CD4-positive, alpha-beta T cell treated with Interleukin-15 for 4 hours (primary cell): Measurements from ENCODE around the gene TMEM266.
"Not testable (repeated sequence)": the region's sequence is repeated elsewhere in the genome, so short reads cannot be mapped to it uniquely, and the experiment has no call there.

Experiments used
- DNase-seq: peaks from one replicate; pipeline ENCODE4 v3.0.0-alpha.2; 2020; ENCODE audit warnings: low spot score

TMEM266 gene, protein sequence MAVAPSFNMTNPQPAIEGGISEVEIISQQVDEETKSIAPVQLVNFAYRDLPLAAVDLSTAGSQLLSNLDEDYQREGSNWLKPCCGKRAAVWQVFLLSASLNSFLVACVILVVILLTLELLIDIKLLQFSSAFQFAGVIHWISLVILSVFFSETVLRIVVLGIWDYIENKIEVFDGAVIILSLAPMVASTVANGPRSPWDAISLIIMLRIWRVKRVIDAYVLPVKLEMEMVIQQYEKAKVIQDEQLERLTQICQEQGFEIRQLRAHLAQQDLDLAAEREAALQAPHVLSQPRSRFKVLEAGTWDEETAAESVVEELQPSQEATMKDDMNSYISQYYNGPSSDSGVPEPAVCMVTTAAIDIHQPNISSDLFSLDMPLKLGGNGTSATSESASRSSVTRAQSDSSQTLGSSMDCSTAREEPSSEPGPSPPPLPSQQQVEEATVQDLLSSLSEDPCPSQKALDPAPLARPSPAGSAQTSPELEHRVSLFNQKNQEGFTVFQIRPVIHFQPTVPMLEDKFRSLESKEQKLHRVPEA

DNA sequence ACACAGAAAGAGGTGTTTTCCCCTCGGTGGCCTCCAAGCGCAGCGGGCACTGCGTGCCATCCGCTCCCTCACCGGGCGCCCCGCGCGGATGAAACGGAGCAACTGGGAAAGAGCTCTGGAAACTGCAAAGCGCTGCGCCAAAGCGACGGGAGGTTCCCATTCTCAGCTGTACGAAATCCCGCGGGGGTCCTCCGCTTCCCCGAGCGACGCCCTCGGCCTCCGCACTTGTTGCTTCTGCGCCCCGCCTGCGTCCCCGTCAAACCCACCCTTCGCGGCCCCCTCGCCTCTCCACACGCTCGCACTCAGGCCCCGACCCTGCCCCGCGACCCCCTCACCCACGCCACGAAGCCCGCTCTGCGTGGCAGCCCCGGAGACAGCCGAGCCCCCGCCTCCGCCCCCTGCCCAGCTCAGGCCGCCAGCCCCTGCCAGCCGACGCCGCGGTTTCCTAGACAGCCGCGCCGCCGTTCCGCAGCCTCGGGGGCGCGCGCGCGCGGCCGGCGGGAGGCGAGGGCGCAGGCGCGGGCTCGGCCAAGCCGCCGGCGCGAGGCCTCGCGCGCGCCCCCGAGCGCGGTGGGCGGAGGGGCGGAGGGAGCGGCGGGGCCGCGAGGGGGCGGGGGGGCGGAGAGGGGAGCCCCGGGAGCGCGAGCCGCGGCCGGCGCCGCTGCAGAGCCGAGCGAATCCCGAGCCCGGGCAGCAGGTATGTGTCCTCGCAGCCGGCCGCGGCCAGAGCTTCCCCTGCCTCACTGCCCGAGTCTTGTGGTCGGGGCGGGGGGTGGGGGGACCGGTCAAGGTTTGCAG, at the start of gene TMEM266:
Gene TMEM266 (plus strand): TSS at position 666 of the 798 bp plus-strand sequence. CDS start 74,279 bp downstream, outside the sequence.
- DNase-seq: no peak

DNA sequence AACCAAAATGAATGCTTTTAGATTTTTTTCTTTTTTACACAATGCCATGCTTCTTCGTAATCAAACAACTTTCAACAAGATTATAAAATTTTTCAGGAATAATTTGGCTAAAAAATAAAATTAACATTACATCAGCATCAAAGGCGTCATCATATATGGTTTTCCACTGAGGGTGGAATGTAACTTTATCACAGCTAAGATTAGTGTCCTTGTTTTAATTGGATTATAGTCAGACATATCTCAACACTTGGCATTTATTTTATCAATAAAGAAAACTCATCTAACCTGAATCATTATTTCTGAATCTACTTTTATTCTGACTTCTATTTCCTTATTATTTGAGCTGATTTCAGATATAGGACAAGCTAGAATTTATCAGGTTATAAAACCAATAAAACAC, 49.2 kb upstream of the TMEM266 start:
- no peak for DNase-seq

DNA sequence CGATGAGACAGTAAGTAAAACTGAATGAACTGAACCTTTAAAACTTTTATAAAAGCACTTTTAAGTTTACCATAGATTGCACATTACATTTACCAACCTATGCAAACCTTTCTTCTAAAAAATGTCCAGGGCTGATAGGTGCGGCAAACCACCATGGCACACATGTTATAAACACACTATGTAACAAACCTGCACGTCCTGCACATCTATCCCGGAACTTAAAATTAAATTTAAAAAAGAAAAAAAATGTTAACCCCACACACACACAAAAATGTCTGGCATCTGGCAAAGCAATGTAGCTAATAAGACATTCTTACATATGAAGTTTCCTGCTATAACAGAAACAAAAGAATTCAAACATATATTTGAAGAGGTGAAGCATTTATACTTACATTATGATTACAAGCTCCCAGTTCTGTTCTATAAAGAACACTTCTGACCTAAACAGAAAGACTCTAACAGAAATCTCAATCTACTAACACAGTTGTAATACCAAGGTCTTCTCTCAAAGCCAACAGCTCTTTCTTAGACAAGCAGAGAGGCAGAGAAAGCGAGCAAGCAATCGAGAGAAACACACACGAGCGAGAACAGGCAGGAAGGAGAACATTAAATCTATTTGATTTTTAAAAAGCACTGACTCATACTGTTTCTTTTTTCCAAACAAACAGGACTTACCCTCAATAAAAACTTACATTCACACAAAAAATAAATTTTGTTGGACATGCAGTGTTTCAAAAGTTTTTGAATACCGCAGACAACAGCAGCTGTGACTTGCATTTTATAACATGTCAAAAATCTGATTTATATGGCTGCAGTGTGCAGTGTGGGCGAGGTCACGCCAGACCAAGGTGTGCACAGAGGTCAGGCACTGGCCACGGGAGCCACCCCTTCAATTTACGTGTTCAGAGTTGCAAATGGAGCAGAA, 47.9 kb upstream of the TMEM266 start, which contains the start of gene NRG4:
Gene NRG4 (minus strand): TSS at position 798 of the 925 bp plus-strand sequence. CDS start 1,194 bp downstream, outside the sequence.
- DNase-seq: no peak

DNA sequence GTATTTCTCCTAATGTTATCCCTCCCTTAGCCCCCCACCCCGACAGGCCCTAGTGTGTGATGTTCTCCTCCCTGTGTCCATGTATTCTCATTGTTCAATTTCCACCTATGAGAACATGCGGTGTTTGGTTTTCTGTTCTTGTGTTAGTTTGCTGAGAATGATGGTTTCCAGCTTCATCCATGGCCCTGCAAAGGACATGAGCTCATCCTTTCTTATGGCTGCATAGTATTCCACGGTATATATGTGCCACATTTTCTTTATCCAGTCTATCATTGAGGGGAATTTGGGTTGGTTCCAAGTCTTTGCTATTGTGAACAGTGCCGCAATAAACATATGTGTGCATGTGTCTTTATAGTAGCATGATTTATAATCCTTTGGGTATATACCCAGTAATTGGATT, 46.3 kb upstream of the TMEM266 start:
- DNase-seq: not testable (repeated sequence)

DNA sequence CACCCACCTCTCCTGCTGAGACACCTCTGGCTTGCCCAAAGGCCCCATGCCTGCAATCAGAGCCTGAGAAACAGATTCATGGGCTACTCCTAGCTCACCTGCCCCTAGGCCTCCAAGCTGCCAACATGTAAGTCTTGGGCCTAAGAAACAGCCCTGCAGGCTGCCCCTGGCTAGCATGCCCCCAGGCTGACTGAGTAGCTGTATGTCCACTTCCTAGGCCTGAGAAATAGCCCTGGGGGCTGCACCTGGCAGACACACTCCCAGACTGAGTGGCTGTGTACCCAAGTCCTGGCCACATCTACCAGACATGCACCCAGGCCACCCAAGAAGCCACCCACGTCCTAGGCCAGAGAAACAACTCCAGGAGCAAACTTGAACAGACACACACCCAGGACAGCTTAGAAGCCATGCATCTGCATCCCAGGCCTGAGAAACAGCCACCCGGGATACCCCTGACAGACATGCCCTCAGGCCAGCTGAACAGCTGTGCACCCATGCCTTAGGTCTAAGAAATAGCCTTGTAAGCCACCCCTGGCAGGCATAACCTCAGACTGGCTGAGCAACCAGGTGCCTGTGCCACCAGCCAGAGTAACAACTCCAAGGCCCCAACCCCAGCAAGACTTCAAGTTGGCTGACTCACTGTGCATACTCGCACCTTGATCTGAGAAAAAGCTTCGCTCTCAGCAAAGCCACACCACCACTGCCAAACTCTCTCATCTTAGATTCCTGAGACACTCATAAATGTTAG, 35.6 kb upstream of the TMEM266 start:
- DNase-seq: no peak

DNA sequence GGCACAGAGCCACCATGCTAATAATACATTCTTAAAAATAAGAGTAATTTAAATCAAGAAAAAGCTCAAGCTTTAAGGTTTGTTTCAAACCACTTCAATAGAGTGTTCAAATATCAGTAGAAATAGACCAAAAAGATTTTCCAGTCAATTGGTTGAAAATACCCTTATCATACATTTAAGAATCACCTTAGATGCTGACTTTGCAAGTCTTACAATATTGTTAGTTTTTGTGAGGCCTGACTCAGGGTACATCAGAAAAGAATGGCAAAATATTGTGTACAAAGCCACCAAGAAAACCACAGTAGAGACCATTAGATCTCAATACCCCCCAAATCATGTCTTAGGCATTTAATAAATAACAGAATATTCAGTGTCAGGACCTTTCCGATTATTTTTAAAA, 27.7 kb upstream of the TMEM266 start:
- DNase-seq: no peak

DNA sequence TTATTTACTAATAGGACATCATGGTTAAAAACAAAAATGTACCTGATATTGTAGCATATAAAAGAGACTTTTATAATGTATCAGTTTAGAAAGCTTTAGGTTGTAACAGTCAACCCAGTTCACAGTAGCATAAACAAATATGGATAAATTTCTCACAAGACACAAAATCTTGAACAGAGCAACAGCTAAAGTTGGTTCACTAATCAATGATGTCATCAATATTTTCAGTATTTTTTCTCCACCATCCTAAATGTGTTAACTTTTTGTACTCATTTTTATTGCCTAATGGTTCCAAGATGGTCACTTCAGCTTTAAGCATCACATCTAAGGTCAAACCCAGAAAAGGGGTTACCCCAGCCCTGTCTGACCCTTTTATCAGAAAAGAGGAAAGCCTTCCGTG, 26.3 kb upstream of the TMEM266 start:
- DNase-seq: no peak

DNA sequence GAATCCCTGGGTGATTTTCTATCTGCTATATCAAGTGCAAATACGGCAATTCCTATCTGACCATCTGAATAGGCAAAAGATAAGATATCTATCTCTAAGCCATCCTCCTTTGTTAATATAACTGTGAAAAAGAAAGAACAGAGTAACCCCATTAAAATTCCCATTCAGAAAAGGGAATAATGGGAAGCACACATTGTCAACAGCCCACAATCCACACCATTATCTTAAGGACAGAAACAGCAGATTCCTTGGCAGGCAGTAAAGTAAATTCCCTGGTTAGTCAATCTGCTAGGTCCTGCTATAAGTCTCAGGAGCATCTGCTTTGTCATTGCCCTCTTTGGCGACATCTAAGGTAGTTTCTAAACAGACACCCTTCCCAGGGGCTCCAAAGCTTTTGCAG, 25.7 kb upstream of the TMEM266 start:
- no peak for DNase-seq

DNA sequence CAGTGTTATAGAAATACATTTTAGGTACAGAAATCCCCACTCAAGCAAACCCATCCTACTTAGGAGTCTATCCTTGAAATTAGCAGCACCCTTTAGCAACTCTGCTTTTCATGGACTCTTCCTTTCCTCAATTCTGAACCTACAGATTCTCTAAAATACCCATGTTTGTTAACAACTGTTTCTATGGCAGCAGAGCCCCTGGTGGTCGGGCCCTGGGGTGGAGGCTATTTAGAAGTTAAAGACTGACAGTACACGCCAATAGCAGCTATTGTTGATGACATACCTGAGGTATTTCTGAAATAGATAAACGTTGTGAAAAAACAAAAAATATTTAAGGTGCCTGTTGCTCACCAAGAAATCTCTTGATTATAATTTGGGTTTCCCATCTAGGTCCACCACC, 24.2 kb upstream of the TMEM266 start:
- DNase-seq: no peak

DNA sequence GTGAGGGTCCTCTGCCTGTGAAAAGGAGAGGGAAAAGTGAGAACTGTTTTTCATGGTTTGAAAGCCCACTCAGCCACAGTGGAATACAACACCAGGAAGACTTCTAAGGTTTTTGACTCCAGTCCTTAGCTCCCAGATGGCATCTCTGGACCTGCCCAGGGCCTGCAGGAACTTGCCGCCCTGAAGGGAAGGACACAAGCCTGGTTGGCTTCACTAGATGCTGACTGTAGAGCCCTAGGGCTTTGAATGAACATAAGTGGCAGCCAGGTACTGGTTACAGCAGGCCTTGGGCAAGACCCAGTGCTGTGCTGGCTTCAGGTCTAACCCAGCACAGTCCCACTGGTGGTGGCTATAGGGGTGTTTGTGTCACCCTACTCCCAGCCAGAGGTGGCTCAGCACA, 21.3 kb upstream of the TMEM266 start:
- no peak for DNase-seq

DNA sequence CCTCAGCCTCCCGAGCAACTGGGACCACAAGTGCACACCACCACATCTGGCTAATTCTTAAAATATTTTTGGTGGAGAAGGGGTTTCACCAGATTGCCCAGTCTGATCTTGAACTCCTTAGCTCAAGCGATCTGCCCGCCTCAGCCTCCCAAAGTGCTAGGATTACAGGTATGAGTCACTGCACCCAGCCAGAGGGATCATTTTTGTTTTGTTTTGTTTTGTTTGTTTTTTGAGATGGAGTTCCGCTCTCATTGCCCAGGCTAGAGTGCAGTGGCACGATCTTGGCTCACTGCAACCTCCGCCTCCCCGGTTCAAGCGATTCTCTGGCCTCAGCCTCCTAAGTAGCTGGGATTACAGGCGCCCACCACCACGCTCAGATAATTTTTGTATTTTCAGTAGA, 5.6 kb upstream of the TMEM266 start:
- not testable (repeated sequence) for DNase-seq

DNA sequence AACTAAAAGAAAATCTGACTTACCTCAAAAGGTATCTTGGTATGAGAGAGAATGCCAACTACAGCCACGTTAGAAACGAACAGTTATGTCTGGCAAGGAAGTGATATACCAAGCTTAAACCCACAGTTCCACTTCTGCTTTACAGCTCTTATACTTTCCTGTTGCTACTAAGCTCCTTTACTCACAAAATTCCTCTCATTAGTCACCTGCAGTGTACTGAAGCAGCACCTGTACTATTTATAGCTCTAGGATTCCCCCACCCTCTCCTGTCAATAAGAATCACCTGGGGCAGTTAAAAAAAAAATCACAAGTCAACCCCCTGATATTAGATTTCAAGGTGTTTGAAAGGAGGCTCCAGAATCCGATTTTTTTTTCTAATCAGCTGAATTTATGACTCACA, 2.9 kb upstream of the TMEM266 start:
- no peak for DNase-seq

DNA sequence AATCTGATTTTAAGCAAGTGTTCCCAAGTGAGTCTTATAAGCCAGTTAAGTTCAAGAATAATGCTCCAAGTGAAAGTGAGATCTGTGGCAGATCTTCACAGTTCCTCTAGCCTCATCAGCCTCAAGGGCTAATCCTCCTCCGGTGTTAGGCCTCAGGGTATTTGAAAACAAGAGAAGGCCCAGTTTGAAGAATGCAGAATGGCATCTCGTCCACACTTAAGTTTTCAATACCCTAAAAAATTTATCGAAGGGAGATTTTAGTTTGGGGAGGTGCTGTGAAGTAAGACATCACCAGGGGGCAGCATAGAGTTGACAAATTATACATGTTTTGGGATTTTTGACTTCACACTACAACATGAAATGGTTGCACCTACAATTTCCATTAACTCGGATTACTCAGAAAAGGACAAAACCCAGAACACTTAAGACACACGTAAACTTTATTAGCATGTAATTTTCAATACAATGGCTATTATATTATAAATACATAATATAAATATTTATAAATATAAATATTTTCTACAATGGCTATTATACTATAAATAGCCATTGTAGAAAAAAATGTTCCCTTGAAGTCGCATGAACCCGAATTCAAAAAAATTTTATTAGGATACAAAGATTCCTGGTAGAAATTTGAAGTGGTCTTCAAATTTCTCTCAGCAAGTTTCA, 2.3 kb upstream of the TMEM266 start:
- peak; percentile 56 for DNase-seq

DNA sequence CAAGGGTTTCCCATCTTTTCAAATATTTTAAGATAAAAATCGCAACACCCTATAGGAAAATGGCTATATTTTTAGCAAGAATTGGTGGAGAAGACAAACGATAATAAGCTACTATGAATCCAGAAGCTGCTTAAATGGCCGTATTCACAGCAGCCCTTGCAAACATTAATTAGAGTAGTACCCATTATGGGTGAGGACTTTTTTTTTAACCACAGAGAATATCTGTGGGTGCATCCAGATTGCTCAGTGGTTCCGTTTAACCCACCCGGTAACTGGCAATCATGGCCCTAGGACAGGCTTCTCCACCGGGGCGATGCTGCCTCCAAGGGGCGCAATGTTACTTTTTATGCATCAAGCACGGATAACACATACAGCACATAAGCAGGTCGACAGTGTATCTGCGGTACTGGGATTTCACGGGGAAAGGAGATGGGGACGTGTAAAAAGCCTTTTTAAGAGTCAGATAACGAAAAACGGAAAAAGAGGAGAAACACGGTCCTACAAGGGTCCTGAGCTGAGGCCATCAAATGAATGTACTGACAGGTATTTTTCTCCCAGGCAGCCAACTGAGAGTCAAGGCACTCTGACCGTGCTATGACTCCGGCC, 968 bp upstream of the TMEM266 start:
- no peak for DNase-seq

DNA sequence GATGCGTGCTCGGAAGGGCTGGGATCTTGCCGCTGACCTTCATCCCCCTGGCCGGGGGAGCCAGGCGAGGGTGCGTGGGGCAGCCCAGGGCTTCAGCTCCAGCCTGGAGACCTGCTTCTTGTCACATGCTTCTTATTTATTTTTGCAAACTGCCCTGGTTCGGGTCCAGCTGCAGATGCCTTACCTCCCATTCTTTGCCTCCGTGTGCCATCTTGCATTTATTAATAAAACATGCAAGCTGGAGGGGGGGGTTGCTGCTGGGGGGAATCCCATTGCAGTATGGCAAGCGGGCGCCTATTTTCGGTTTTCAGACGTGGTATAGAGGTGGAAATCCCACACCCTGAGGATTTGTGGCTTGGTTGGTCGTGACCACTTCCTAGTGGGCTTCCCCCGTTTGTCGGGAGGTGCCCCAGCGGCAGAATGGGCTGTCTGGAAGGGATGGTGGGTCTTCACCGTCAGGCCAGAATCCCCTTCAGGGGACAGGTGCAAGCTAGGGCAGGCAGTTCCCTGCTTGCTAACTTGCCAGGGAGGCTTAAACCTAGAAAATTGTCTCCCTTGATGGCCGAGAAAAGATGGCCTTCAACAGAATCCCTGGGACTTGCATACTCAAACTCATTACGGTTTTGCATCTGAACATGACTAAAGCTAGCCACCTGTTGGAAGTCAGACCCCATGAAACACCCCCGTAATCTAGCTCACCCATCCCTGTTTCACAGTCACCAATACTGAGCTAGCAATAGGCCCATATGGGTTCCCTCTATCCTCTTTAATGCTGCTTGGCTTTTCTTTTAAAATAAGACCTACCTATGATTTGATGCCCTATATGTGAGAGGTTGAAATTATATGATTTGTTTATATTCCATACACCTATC, 569 bp downstream of the TMEM266 start:
- DNase-seq: no peak

DNA sequence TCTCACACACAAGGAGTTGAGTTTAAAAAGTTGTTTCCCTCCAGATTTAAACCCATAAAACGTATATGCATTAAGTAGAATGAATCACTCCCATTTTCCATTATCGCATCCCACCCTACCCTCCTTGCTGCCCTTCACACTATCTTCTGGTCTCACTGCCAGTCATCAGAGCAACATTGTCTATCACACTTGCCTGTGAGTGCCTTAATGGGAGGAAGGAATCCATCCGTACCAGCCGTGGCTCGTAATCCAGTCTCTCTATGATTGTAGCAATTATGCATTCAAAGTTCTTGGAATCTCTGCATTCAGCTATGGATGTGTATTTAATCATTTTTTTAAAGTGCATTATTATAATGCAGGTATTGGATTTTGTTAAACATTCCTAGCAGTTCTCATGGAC, 1.9 kb downstream of the TMEM266 start:
- no peak for DNase-seq

DNA sequence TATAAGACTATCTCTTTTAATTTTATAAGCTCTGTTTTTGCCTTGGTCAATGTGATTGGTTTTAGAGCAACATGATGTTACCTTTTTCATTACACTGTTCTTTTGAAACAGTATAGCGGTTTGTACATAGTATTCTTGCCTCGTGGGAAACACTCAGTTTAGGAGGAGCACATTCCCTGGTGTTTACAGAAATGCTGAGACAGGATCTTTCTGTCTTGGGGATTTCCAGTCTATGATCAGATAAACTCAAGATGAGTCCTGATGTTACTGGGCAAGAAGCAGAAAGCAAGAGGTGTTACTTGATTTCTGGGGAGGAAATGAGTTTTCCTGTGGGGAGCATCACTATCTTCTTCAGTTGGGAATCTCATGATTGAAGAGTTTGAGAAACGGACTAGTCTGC, 2.5 kb downstream of the TMEM266 start:
- no peak for DNase-seq

DNA sequence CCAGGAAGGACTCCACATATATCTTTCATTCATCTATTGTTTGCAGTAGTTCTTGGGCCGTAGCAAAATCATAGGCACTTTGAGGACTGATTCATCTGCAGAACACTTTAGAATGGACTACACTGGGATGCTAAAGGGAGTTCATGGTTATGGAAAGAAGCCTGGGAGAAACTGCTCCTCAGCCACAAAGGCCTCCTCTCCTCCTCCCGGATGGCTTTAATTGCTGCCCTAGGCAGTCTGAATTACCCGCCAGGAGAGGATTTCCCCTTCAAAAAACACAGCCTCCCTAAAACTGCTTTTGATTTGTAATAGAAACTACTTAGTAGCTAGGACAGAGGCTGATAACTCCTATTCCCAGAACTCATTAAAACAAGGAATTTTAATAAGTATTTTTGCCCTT, 4.6 kb downstream of the TMEM266 start:
- DNase-seq: no peak

DNA sequence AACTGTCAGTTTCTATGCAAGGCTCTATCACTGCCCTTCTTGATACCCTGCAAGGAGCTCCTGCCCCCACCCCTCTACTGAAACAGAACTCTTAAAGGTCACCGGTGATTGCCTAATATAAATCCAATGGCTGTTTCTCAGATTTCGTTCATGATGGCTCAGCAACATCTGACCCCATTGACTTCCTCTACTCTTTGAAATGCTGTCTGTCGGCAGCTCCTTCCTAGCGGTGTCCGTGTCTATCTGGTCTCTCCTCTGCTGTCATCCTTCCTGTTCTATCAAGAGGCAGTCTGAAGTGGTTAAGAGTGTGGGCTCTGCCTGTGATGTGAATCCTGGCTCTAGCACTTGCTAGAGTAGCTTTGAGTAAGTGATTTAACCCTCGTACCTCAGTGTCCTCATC, 5.5 kb downstream of the TMEM266 start:
- DNase-seq: no peak
